HCT116 (cell line): ENCODE measurements around the gene UBE2D4. TPM values are rescaled to one million over a fixed set of nuclear protein-coding genes. Genes with fewer than 3 reads are reported as not detected.

Experiments
- ATAC-seq: fragments of 200-7000 bp; cut with Tn5 transposase; 2 replicates; pipeline ENCODE4 v1.9.1; 2020; ENCODE audit warnings: mild to moderate bottlenecking, moderate library complexity
- BruUV-seq: library from RNA; stranded (reverse); fragments of 400-500 nt; replicated peaks from 2 replicates; lab custom pipeline; 2021; lab: Mats Ljungman, UMichigan
- CTCF ChIA-PET: fragments of 300-600 bp; sonication (Branson Sonifier 250); formaldehyde crosslinking; loops from one replicate; lab custom pipeline; 2021; ENCODE audit warnings: antibody characterized with exemption; lab: Charles Lee
- POLR2A ChIA-PET: fragments of 300-600, 350-600 bp; sonication (Branson Sonifier 250); formaldehyde crosslinking; loops from one replicate; lab custom pipeline; 2021; ENCODE audit warnings: antibody characterized with exemption; lab: Charles Lee
- RAD21 ChIA-PET, 2 experiments: fragments of 300-600 bp; sonication (Branson Sonifier 250); formaldehyde crosslinking; loops; one replicate each; lab custom pipeline; 2023; ENCODE audit warnings: low total read pairs in 2 of 2; ENCODE audit not compliant: uncharacterized antibody in 2 of 2, unreplicated experiment in 2 of 2, low non-redundant PET in 1 of 2; lab: Charles Lee
- DNase-seq: peaks from one replicate; pipeline ENCODE4 v3.0.0-alpha.2; 2010; ENCODE audit warnings: low read depth, low spot score
- H2AFZ ChIP-seq: fragments of 200-600 bp; shearing (Covaris generic), sonication (generic); 2 replicates; pipeline ENCODE4 v1.6.1; 2017; ENCODE audit warnings: low read depth, mixed run types, mixed read lengths, antibody characterized with exemption, low read length; ENCODE audit not compliant: poor library complexity, severe bottlenecking
- H3K27ac ChIP-seq: 2 replicates; pipeline ENCODE4 v1.5.1; 2012; ENCODE audit warnings: low read depth, low read length
- H3K27me3 ChIP-seq: fragments of 200-600 bp; sonication (generic); 2 replicates; pipeline ENCODE4 v1.6.1; 2016; ENCODE audit warnings: mixed run types, low read length, mixed read lengths; ENCODE audit not compliant: insufficient read depth
- H3K36me3 ChIP-seq, 2 experiments: fragments of 200-500 bp in 1 of 2; fragments of 200-600 bp in 1 of 2; sonication (Bioruptor generic) in 1 of 2; sonication (generic) in 1 of 2; 2 replicates each; pipeline versions ENCODE4 v1.5.1 to v1.6.1; 2014 to 2016; ENCODE audit warnings: low read length in 2 of 2, inconsistent platforms in 1 of 2, mixed read lengths in 1 of 2, mixed run types in 1 of 2; ENCODE audit not compliant: insufficient read depth in 2 of 2, control insufficient read depth in 1 of 2
- H3K4me1 ChIP-seq, 2 experiments: fragments of 200-600 bp in 1 of 2; sonication (generic) in 1 of 2; 2 replicates each; pipeline versions ENCODE4 v1.5.1 to v1.6.1; 2012 to 2017; ENCODE audit warnings: low read length in 2 of 2, inconsistent platforms in 1 of 2, mild to moderate bottlenecking in 1 of 2, mixed read lengths in 1 of 2, mixed run types in 1 of 2, moderate library complexity in 1 of 2; ENCODE audit not compliant: insufficient read depth in 2 of 2, control insufficient read depth in 1 of 2
- H3K4me2 ChIP-seq: fragments of 200-600 bp; sonication (generic); 2 replicates; pipeline ENCODE4 v1.6.1; 2017; ENCODE audit warnings: mixed run types, low read length, mixed read lengths
- H3K4me3 ChIP-seq, 2 experiments: fragments of 200-600 bp in 1 of 2; sonication (generic) in 1 of 2; replicated peaks in 1 of 2; 2 replicates each; pipeline ENCODE4 v1.5.1; 2011 to 2016; ENCODE audit warnings: low read length in 2 of 2, control low read depth in 1 of 2, low read depth in 1 of 2, mild to moderate bottlenecking in 1 of 2, mixed read lengths in 1 of 2, mixed run types in 1 of 2
- H3K79me2 ChIP-seq: fragments of 200-600 bp; sonication (generic); 2 replicates; pipeline ENCODE4 v1.6.1; 2017; ENCODE audit warnings: mild to moderate bottlenecking, mixed run types, low read length, moderate library complexity, mixed read lengths; ENCODE audit not compliant: insufficient read depth
- H3K9ac ChIP-seq: fragments of 200-600 bp; sonication (generic); 2 replicates; pipeline ENCODE4 v1.6.1; 2016; ENCODE audit warnings: low read length, mixed read lengths
- H3K9me2 ChIP-seq: fragments of 200-600 bp; sonication (generic), shearing (Covaris generic); 2 replicates; pipeline ENCODE4 v1.6.1; 2017; ENCODE audit warnings: mixed run types, mild to moderate bottlenecking, moderate library complexity; ENCODE audit not compliant: insufficient read depth
- H3K9me3 ChIP-seq, 2 experiments: fragments of 200-500 bp in 1 of 2; fragments of 200-600 bp in 1 of 2; sonication (Bioruptor generic) in 1 of 2; sonication (generic) in 1 of 2; 2 replicates each; pipeline ENCODE4 v1.6.1; 2014 to 2017; ENCODE audit warnings: low read length in 2 of 2, mixed read lengths in 2 of 2, inconsistent platforms in 1 of 2, low read depth in 1 of 2, mild to moderate bottlenecking in 1 of 2, mixed run types in 1 of 2, moderate library complexity in 1 of 2; ENCODE audit not compliant: control insufficient read depth in 1 of 2, insufficient read depth in 1 of 2
- H4K20me1 ChIP-seq: fragments of 200-600 bp; sonication (generic), shearing (Covaris generic); 2 replicates; pipeline ENCODE4 v1.6.1; 2017; ENCODE audit warnings: mixed run types, mild to moderate bottlenecking, moderate library complexity; ENCODE audit not compliant: insufficient read depth
- ATF3 ChIP-seq: IDR thresholded peaks from 2 replicates; pipeline ENCODE4 v1.6.1; 2012
- EGR1 ChIP-seq: IDR thresholded peaks from 2 replicates; pipeline ENCODE4 v1.6.1; 2012; ENCODE audit warnings: low read depth
- ELF1 ChIP-seq: IDR thresholded peaks from 2 replicates; pipeline ENCODE4 v1.6.1; 2012; ENCODE audit warnings: low read depth, borderline replicate concordance
- POLR2AphosphoS5 ChIP-seq: IDR thresholded peaks from 2 replicates; pipeline ENCODE4 v1.6.1; 2011; ENCODE audit warnings: mild to moderate bottlenecking, low read depth, low read length, moderate library complexity
- RAD21 ChIP-seq: IDR thresholded peaks from 2 replicates; pipeline ENCODE4 v1.6.1; 2012; ENCODE audit warnings: low read depth, mild to moderate bottlenecking
- SIN3A ChIP-seq: IDR thresholded peaks from 2 replicates; pipeline ENCODE4 v1.6.1; 2012; ENCODE audit warnings: low read depth
- SP1 ChIP-seq: IDR thresholded peaks from 2 replicates; pipeline ENCODE4 v1.6.1; 2012; ENCODE audit warnings: low read depth
- TCF7L2 ChIP-seq: IDR thresholded peaks from 2 replicates; pipeline ENCODE4 v1.7.0; 2011; ENCODE audit warnings: borderline replicate concordance, inconsistent platforms; ENCODE audit not compliant: insufficient read depth, insufficient read length; ENCODE audit errors: extremely low read depth
- YY1 ChIP-seq: IDR thresholded peaks from 2 replicates; pipeline ENCODE4 v1.6.1; 2011; ENCODE audit warnings: low read length, low read depth, moderate library complexity, mild to moderate bottlenecking; ENCODE audit not compliant: insufficient replicate concordance; ENCODE audit errors: extremely low read depth
- ZFX ChIP-seq: fragments of 450-650 bp; IDR thresholded peaks from 2 replicates; pipeline ENCODE4 v1.6.1; 2017
- ZNF274 ChIP-seq: fragments of 200-500 bp; sonication (Bioruptor generic); IDR thresholded peaks from 2 replicates; pipeline ENCODE4 v1.6.1; 2014; ENCODE audit warnings: mild to moderate bottlenecking, low read depth, low read length, inconsistent platforms
- intact Hi-C: fragments of 100-400 bp; cut with micrococcal nuclease; formaldehyde crosslinking; loops from 2 replicates; pipeline ENCODE4 v1.10.0; 2022
- total RNA-seq: library from RNA; stranded (reverse); gene quantifications from one replicate; pipeline ENCODE4 v1.2.1, GENCODE V29; 2021; ENCODE audit not compliant: unreplicated experiment

Gene UBE2D4
- total RNA-seq, 1 experiment from 2014 or later: 12.9 TPM

GRCh38 chr7:43876976-43877745 is 49.1 kb upstream of the UBE2D4 start:
- intact Hi-C loops: no loop called here
- DNase-seq: no peak
- ChIA-PET POLR2A (no interaction called here), RAD21 (no interaction called here), CTCF (no interaction called here)
- Histone ChIP-seq H3K79me2 (0 out of 2 replicates have a peak, but pooled peaks cover 2% of the 10 kb centered on the region), H3K27ac (no peak overlapping the region), H3K4me1 (peaks cover 3 to 20% of the 10 kb centered on the region in 2 experiments; a peak in 3 of 4 replicates), H3K9ac (no peak overlapping the region), H2AFZ (no peak overlapping the region), H4K20me1 (no peaks in the 10 kb centered on the region), H3K27me3 (no peaks in the 10 kb centered on the region), H3K36me3 (peaks cover 22 to 32% of the 10 kb centered on the region in 2 experiments), H3K9me2 (no peaks in the 10 kb centered on the region), H3K4me2 (no peak overlapping the region), H3K4me3 (no peak overlapping the region), H3K9me3 (no peaks in the 10 kb centered on the region)
- TF ChIP-seq ZNF274 (no peak), ATF3 (no peak), SP1 (no peak), ELF1 (no peak), RAD21 (no peak), POLR2AphosphoS5 (no peak), EGR1 (no peak), YY1 (no peak), TCF7L2 (no peak), ZFX (no peak), SIN3A (no peak)
- ATAC-seq: no peak
- no TSS peak for BruUV-seq
